GM20000 (cell line): Measurements from ENCODE around the gene HDAC4.

Experiments
- DNase-seq: peaks from one replicate; pipeline ENCODE4 v3.0.0; 2012; ENCODE audit warnings: low spot score
- TF ChIP-seq, protein P1 (sequence below): IDR thresholded peaks from 2 replicates; pipeline ENCODE4 v1.5.1; 2012; ENCODE audit warnings: mild to moderate bottlenecking, control low read depth; ENCODE audit errors: extremely low read depth, missing control alignments

HDAC4 gene

DNA sequence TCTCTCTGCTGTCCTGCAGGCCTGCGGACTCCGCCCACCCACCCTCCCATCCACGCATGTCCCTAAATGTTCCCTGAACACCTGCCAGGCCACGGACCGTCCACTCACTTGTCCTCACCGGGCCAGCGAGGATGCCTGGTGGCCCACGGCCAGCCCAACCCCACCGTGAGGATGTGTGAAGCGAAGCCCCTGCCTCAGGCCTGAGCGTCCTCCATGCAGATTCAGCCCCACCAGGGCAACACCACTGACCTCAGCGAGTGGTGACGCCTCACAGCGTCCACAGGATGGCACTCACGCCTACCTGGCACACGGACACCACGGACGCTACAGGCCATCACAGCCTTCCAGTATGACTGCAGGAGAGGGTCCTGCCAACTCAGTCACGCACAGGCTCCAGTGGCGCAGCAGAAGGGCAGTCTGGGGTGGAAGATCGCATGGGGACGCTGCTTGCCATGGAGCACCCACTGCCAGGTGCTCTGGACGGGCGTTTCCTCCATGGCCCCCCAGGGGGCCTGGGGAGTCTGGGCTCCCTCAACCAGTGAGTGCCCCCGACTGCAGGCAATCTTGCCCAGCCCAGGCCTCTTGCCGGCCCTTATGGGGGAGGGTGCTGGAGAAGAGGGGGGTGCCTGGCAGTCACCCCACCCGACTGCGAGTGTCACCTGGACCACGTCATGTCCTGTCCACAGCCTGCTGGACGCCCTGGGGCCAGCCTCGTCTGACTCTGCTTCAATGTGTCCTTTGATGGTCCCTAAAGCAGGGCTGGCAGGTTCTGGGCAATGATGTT lies 25.4 kb downstream of the HDAC4 start:
- TF ChIP-seq, protein P1, sequence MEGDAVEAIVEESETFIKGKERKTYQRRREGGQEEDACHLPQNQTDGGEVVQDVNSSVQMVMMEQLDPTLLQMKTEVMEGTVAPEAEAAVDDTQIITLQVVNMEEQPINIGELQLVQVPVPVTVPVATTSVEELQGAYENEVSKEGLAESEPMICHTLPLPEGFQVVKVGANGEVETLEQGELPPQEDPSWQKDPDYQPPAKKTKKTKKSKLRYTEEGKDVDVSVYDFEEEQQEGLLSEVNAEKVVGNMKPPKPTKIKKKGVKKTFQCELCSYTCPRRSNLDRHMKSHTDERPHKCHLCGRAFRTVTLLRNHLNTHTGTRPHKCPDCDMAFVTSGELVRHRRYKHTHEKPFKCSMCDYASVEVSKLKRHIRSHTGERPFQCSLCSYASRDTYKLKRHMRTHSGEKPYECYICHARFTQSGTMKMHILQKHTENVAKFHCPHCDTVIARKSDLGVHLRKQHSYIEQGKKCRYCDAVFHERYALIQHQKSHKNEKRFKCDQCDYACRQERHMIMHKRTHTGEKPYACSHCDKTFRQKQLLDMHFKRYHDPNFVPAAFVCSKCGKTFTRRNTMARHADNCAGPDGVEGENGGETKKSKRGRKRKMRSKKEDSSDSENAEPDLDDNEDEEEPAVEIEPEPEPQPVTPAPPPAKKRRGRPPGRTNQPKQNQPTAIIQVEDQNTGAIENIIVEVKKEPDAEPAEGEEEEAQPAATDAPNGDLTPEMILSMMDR = no peak

DNA sequence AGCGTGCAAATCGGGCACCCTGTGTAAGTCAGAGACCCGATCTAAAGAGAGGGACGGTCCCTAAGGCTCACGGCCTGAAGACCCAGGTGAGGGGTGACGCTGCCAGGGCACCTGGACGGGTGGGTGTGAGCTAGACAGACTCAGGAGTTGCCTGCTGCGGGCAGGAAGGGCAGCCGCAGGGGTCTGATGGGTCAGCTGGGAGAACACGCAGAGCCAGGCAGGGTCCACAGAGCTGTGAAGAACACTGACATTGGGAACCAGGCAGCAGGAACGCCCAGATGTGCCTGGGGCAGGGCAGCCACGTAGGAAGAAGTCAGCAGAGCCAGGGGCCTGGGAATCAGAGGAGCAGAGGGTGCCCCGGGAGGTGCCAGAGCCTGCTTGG lies 25.9 kb downstream of the HDAC4 start:
- TF ChIP-seq, protein P1 = no peak
- DNase-seq = no peak

More for the DNA sequence above, 25.4 kb downstream of the HDAC4 start:
- no peak for DNase-seq

DNA sequence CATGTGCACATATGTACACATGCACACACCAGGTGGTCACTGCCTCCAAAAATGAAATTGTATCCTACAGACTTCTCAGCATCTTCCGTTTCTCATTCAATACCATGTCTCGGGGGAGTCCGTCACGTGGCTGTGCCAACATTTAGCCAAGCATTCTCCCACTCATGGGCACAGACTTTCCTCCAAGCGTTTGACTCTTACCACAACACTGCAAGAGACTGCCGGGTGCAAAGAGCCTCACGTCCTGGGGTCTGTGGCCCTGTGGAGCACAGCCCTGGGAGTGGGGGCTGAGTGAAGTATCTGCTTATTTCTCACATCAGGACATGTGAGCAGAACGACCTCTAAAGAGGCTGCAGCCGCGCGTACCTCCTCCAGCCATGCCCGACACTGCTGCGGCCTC lies 28.0 kb downstream of the HDAC4 start:
- TF ChIP-seq, protein P1 = no peak
- no peak for DNase-seq

DNA sequence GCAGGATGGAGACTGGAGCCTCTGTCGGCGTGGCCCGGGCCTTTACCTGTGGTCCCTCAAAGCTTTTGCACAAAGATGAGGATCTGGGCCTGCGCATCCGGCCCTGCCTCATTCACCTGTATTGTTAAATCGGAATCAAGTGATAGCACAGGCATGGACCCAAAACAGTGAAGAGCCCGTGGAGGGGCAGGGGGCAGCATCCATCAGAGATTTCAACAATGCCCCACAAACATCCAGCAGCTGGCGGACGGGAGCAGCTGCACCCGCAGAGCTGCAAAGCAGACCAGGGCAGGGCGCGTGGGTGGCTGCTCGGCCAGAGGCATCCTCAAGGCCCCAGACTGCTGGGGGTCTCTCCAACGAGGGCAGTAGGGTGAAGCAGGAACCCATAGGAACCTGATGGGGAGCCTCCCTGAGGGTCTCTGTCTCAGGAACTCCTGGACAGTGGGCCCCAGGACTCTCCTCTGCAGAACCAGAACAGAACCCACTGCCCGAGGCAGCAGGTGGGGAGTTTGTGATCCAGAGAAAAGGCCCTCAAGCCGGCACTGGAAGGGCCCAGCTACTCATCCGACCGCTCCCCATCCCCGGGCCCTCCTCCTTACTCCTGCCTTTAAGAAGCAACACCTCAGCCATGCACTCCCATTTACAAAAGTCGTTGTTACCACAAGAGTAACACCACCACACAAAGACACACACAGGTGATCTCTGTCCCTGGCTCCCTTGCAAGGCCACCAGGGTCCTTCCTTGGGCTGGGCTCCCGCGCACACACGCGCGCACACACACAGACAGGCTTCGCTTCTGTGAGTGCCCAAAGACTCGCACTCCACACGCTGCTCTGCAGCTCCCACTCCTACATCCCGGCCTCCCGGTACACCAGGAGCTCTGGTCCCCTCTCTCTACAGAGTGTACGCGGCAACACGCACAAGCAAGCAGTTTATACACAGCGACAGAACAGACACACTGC lies 28.8 kb downstream of the HDAC4 start:
- no peak for DNase-seq
- TF ChIP-seq, protein P1 = no peak

GRCh38 chr2:239370876-239371725 lies 29.7 kb downstream of the HDAC4 start:
- DNase-seq = no peak
- TF ChIP-seq, protein P1 = no peak

GRCh38 chr2:239370403-239370802 lies 30.4 kb downstream of the HDAC4 start:
- TF ChIP-seq, protein P1 = no peak
- no peak for DNase-seq
